ENCODE data around the gene LSM14B.
"Not testable (repeated sequence)": the region's sequence is repeated elsewhere in the genome, so short reads cannot be mapped to it uniquely, and the experiment has no call there.

Gene LSM14B

DNA sequence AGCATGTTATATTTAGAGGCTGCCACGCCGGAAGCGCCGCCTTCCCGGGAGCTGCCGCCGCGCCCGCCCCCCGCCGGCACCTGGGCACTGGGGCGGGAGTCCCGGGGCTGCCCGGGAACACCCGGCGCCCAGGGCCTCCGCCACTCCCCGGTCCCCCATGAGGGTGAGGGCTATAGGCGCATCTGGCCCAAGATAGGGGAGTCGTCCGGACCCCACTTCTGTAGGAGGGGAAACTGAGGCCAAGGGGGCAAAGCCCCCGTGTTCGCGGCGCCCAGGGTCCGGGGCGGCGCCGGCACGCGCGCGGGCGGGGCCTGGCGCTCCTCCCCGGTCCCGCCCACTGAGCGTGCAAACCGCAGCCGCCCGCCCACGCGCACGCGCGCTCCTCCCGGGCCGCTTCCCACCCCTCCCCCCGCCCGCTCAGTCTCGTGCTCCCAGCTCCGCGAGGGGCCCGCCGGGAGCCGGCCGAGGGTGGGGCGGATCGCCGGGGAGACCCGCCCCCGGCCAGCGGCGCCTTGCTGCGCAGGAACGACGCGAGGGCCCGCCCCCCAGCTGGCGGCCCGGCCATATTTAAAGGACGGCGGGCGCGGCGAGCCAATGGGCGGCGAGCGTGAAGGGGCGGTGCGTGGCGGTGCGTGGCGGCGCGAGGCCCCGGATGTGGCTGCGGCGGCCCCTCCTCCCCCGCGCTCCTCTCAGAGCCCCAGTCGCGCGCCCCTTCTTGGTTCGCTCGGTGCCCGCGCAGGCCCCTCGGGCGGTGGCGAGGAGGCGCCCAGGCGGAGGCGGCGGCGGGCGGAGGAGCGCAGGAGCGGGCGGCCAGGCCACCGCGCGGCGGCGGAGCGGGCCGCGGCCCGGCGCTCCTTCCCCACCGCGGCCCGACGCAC is at the start of gene LSM14B:
Gene LSM14B, plus strand, starts transcription at position 700 of the 878 bp plus-strand sequence. CDS start 192 bp downstream, outside the sequence.
- peak; percentile 96 for DNase-seq

- DNase-seq, result no peak
Observed at GRCh38 chr20:62073323-62073722, 49.0 kb upstream of the LSM14B start.

GRCh38 chr20:62079166-62079565 is 43.1 kb upstream of the LSM14B start:
- no peak for DNase-seq

GRCh38 chr20:62080249-62080990 is 41.9 kb upstream of the LSM14B start:
- DNase-seq, result no peak

DNA sequence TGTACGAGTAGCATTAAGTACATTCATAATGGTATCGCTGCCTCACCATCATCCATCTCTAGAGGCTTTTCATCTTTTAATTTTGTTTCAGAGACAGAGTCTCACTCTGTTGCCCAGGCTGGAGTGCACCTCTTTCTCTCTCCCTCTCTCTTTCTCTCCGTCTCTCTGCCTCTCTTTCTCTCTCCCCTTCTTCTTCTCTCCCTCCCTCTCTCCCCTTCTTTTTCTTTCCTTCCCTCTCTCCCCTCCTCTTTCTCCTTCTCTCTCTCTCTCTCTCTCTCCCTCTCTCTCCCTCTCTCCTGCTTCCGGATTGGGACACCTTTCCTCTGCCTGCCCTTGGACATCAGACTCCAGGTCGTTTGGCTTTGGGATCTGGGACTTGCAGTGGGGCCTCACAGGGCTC is 39.0 kb upstream of the LSM14B start:
- no peak for DNase-seq

GRCh38 chr20:62084224-62084623 is 38.1 kb upstream of the LSM14B start:
- DNase-seq, result not testable (repeated sequence)

DNA sequence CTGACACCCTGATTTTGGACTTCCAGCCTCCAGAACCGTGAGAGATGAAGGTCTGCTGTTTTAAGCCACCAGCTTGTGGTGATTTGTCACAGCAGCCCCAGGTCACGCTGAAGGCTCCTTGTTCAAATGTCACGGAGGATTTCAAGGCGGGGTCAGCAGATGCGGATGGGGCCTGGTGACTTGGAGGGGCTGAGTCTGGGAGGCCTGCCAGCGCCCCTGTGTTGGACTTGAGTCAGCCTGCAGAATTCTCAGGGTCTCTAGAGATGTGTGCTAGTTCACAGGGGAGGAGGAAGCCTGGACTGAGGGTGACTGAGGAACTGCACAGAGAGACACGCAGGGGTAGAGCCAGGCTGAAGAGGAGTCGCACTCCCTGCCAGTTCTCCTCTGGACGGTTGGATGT is 37.1 kb upstream of the LSM14B start:
- no peak for DNase-seq

- no peak for DNase-seq
Observed at GRCh38 chr20:62087227-62087626, 35.0 kb upstream of the LSM14B start.

- DNase-seq, result no peak
Observed at GRCh38 chr20:62087632-62088031, 34.6 kb upstream of the LSM14B start.

DNA sequence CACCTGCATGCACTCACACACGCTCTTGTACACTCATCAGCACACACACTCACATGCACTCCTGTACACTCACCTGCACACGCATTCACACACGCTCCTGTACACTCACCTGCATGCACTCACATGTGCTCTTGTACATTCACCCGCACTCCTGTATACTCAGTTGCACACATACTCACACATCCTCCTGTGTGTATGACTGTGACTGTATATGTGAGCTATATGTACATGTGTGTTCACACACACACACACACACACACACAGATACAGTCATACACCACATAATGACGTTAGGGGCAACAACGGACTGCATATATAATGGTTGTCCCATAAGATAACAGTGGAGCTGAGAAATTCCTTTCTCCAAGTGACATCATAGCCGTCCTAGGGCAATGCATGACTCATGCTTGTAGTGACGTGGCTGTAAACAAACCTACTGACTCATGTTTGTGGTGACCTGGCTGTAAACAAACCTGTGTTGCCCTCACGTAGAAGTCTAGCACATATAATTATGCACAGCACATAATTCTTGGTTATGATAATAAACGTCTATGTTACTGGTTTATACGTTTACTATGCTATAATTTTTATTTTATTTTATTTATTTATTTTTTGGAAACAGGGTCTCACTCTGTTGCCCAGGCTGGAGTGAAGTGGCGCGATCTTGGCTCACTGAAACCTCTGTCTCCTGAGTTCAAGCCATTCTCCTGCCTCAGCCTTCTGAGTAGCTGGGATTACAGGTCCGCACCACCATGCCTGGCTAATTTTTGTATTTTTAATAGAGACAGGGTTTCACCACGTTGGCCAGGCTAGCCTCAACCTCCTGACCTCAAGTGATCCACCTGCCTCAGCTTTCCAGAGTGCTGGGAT is 33.8 kb upstream of the LSM14B start:
- no peak for DNase-seq

- no peak for DNase-seq
Observed at GRCh38 chr20:62089393-62089792, 32.9 kb upstream of the LSM14B start.

DNA sequence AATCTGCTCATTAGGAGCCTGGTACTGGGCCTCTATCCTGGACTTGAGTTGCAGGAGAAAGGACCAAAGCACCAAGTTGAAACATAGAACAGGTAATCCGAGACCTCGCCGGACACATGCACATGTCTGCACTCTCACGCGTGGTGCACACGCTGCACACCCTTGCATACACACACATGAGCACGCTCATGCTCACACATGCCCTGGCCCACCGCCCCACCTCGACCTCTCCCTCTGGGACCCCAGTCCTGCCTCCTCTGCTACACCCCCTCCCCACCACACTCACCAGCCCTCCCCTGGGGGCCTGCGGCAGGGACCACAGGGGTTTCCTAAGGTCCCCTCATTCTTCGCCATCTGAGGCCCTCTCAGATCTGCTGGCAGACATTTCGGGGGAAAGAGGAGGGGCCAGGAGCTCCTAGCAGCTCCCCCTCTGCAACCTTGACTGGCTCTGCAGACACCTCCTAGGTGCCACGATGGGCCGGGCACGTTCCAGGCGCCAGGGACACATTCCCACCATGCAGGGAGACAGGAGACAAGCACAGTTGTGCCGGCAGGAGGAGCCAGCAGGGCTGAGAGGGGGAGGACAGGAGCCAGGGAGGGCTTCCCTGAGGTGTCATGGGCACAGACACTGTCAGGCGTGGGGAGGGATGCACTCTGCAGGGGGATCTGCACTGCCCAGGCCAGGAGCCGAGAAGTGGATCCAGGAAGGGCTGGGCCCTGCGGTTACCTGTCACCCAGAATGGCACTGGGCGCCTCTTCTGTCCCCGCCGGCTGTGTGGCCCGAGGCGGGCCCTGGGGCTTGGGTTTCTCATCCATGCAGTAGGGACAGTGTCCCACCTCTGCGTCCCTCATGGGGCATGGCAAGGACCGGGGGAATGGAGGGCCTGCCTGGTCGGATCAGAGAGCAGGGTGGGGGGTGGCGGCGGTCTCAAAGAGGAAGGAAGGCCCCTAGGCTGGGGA is 25.6 kb upstream of the LSM14B start:
- DNase-seq, result no peak

DNA sequence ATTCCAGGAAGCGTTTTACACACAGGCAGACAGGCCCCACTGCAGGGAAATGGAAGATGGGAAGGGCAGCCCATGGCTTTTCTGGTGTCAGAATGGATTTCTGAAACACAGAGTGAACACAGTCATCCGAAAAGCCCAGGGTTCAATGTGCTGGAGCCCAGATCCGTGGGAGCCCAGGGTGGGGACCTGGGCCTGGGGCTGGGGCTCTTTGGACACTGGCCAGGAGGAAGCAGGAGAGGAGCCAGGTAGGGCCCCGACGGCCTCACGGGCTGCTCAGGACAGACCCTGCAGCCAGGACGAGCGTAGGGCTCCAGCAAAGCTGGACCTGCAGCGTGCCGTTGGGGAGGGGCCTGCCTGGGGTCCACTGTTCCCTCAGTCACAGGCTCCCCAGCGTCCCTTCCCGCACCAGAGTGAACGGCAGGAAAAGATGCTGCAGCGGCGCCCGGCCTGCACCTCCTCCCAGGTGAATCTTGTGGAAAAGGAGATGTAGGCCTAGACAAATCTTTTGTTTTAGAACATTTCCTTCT is 24.3 kb upstream of the LSM14B start:
- no peak for DNase-seq

DNA sequence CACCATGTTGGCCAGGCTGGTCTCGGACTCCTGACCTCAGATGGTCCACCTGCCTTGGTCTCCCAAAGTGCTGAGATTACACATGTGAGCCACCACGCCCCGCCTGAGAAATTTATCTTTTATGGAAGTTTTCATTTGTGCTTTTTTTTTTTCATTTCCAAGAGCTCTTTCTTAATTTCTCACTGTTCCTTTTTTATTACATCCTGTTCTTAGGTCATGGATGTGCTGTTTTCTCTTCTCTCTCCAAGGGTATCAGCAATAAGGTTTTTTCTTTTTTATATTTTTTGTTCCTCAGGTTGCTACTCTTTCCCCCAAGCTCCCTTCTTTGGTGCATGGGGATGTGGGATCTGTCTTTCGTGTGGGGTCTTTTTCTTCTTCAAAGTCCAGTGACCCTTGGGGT is 21.2 kb upstream of the LSM14B start:
- no peak for DNase-seq

- no peak for DNase-seq
Observed at GRCh38 chr20:62103508-62104233, 18.6 kb upstream of the LSM14B start.

GRCh38 chr20:62104234-62104789 is 18.0 kb upstream of the LSM14B start:
- DNase-seq, result no peak

DNA sequence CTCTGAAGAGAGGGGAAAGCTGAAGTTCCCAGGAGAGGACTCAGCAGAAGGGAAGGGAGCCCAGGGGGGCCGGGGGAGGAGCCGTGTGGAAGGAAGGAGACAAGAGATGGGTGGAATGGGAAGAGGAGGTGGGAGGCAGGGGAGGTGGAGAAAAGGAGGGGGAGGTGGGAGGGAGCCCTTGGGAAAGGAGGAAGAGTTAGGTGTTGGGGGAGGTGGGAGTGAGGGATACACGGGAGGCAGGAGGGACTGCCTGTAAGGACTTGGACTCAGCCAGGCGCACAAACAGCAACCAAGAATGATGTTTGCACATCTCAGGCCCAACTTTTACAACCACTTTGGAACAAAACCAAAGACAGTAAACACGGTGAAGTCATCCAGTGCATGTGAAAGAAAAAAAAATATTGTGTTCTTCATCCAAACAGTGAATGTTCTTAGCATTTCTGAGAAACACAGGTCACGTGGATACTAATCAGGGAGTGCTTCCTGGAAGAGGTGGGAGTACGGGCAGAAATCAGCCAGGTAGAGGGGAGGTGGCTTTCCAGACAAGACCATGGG is 17.4 kb upstream of the LSM14B start:
- DNase-seq, result no peak

GRCh38 chr20:62105592-62105991 is 16.7 kb upstream of the LSM14B start:
- no peak for DNase-seq

DNA sequence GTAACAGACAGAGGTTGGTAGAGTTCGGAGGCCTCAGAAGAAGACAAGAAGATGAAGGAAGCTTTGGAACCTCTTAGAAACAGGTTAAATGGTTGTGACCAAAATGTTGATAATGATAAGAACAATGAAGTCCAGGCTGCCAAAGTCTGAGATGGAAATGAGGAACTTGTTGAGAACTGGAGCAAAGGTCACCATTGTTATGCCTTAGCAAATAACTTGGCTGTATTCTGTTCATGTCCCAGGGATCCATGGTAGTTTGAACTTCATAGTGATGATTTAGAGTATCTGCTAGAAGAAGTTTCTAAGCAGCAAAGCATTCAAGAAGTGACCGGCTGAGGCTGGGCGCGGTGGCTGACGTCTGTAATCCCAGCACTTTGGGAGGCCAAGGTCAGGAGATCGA is 11.1 kb upstream of the LSM14B start:
- DNase-seq, result no peak

- DNase-seq, result no peak
Observed at GRCh38 chr20:62112368-62112767, 9.9 kb upstream of the LSM14B start.
